ENCODE measurements around the gene KRTAP5-1.

- TF ChIP-seq, protein P1, sequence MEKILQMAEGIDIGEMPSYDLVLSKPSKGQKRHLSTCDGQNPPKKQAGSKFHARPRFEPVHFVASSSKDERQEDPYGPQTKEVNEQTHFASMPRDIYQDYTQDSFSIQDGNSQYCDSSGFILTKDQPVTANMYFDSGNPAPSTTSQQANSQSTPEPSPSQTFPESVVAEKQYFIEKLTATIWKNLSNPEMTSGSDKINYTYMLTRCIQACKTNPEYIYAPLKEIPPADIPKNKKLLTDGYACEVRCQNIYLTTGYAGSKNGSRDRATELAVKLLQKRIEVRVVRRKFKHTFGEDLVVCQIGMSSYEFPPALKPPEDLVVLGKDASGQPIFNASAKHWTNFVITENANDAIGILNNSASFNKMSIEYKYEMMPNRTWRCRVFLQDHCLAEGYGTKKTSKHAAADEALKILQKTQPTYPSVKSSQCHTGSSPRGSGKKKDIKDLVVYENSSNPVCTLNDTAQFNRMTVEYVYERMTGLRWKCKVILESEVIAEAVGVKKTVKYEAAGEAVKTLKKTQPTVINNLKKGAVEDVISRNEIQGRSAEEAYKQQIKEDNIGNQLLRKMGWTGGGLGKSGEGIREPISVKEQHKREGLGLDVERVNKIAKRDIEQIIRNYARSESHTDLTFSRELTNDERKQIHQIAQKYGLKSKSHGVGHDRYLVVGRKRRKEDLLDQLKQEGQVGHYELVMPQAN (conservative IDR thresholded peaks at IDR 0.05): no peak
- no peak for TF ChIP-seq ZNF24 (IDR thresholded peaks at IDR 0.05)
- TF ChIP-seq JUND (IDR thresholded peaks at IDR 0.05; ENCODE audit: low read depth, low read length): no peak
- no peak for TF ChIP-seq YY1 (IDR thresholded peaks at IDR 0.05; ENCODE audit: low read depth, low read length)
- no peak for TF ChIP-seq YBX1 (IDR thresholded peaks at IDR 0.05)
- TF ChIP-seq EZH2 (IDR thresholded peaks at IDR 0.05; ENCODE audit: borderline replicate concordance, control insufficient read depth, low read depth, low read length): no peak
- no peak for TF ChIP-seq CTCF (IDR thresholded peaks at IDR 0.05 in 2 of 3, conservative IDR thresholded peaks at IDR 0.05 in 1 of 3; ENCODE audit: control insufficient read depth in 2 of 3, extremely low read depth in 1 of 3, insufficient read depth in 1 of 3, low read depth in 3 of 3, low read length in 3 of 3)
- no peak for TF ChIP-seq RFX5 (IDR thresholded peaks at IDR 0.05; ENCODE audit: low read depth, low read length)
- no peak for TF ChIP-seq SPI1 (IDR thresholded peaks at IDR 0.05; ENCODE audit: borderline replicate concordance, insufficient read depth, low read depth, low read length)
- no peak for TF ChIP-seq ZZZ3 (IDR thresholded peaks at IDR 0.05; ENCODE audit: control insufficient read depth, insufficient read length, low read depth)
Measured at GRCh38 chr11:1581976-1582375, 3.1 kb downstream of the KRTAP5-1 start.
